ENCODE measurements around the gene SDR9C7.
"Not testable (repeated sequence)": the region's sequence is repeated elsewhere in the genome, so short reads cannot be mapped to it uniquely, and the experiment has no call there.

The SDR9C7 gene

DNA sequence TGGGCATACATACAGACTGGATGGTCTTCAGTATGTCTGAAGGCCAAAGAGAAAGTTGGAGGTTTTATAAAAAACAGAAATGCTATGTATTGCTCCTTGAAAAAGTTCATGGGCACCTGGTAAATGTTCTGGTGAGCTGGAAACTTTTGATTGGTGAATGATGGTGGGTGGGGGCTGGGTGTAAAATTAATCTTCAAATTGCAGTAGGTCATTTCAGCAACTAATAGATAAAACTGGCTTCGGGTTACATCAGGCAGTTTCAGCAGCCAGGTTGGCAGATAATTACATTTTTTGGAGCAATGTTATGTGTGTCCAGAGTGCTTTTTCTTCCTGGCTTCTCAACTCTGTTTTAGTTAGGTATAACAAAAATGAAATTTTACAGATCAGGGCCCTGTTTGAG lies 35.3 kb downstream of the SDR9C7 start:
- DNase-seq (ENCODE audit: extremely low spot score): no peak
- TF ChIP-seq, protein P1, sequence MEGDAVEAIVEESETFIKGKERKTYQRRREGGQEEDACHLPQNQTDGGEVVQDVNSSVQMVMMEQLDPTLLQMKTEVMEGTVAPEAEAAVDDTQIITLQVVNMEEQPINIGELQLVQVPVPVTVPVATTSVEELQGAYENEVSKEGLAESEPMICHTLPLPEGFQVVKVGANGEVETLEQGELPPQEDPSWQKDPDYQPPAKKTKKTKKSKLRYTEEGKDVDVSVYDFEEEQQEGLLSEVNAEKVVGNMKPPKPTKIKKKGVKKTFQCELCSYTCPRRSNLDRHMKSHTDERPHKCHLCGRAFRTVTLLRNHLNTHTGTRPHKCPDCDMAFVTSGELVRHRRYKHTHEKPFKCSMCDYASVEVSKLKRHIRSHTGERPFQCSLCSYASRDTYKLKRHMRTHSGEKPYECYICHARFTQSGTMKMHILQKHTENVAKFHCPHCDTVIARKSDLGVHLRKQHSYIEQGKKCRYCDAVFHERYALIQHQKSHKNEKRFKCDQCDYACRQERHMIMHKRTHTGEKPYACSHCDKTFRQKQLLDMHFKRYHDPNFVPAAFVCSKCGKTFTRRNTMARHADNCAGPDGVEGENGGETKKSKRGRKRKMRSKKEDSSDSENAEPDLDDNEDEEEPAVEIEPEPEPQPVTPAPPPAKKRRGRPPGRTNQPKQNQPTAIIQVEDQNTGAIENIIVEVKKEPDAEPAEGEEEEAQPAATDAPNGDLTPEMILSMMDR (IDR thresholded peaks at IDR 0.05; ENCODE audit: control extremely low read depth, extremely low read depth, low read depth, missing control alignments): no peak
- ChIA-PET POLR2A (no interaction called here), CTCF (interaction anchor here (0.8 kb wide), 1 partner anchor 10 kb away, joined by 3 read pairs; no protein-coding TSS in a partner anchor)

GRCh38 chr12:56897844-56898361 lies 36.3 kb downstream of the SDR9C7 start:
- POLR2A ChIA-PET: no interaction called here
- CTCF ChIA-PET: no interaction called here
- TF ChIP-seq, protein P1 (IDR thresholded peaks at IDR 0.05; ENCODE audit: control extremely low read depth, extremely low read depth, low read depth, missing control alignments): no peak
- DNase-seq (ENCODE audit: extremely low spot score): no peak

- CTCF ChIA-PET: no interaction called here
- no peak for DNase-seq (ENCODE audit: extremely low spot score)
- POLR2A ChIA-PET: no interaction called here
- TF ChIP-seq, protein P1 (IDR thresholded peaks at IDR 0.05; ENCODE audit: control extremely low read depth, extremely low read depth, low read depth, missing control alignments): no peak
These were observed 38.1 kb downstream of the SDR9C7 start for GRCh38 chr12:56896082-56896481.

- TF ChIP-seq, protein P1 (IDR thresholded peaks at IDR 0.05; ENCODE audit: control extremely low read depth, extremely low read depth, low read depth, missing control alignments): no peak
- POLR2A ChIA-PET: no interaction called here
- DNase-seq (ENCODE audit: extremely low spot score): no peak
- CTCF ChIA-PET: no interaction called here
These were observed 39.4 kb downstream of the SDR9C7 start for GRCh38 chr12:56894698-56895368.

DNA sequence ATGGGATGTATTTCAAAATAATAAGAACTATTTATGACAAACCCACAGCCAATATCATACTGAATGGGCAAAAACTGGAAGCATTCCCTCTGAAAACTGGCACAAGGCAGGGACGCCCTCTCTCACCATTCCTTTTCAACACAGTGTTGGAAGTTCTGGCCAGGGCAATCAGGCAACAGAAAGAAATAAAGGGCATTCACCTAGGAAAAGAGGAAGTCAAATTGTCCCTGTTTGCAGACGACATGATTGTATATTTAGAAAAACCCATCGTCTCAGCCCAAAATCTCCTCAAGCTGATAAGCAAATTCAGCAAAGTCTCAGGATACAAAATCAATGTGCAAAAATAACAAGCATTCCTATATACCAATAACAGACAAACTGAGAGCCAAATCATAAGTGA lies 42.3 kb downstream of the SDR9C7 start:
- CTCF ChIA-PET; DNase-seq (ENCODE audit: extremely low spot score); POLR2A ChIA-PET: not testable (repeated sequence)

DNA sequence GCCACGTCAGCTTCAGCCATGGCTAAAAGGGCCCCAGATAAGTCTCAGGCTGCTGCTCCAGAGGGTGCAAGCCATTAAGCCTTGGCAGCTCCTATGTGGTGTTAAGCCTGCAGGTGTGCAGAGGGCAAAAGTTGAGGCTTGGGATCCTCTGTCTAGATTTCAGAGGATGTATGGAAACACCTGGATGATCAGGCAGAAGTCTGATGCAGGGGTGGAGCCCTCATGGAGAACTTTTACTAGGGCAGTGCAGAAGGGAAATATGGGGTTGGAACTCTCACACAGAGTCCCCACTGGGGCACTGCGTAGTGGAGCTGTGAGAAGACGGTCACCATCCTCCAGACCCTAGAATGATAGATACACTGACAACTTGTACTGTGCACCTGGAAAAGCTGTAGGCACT lies 47.9 kb downstream of the SDR9C7 start:
- ChIA-PET CTCF (no interaction called here), POLR2A (no interaction called here)
- TF ChIP-seq, protein P1 (IDR thresholded peaks at IDR 0.05; ENCODE audit: control extremely low read depth, extremely low read depth, low read depth, missing control alignments): no peak

DNA sequence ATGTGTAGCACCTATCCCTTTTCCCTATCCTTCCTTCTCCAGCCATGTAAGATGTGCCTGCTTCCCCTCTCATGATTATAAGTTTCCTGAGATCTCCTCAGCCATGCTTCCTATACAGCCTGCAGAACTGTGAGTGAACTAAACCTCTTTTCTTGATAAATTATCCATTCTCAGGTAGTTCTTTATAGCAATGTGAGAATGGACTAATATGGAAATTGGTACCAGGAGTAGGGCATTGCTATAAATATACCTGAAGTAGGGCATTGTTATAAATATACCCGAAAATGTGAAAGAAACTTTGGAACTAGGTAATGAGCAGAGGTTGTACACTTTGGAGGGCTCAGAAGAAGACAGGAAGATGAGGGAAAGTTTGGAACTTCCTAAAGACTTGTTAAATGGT lies 48.9 kb downstream of the SDR9C7 start:
- TF ChIP-seq, protein P1 (IDR thresholded peaks at IDR 0.05; ENCODE audit: control extremely low read depth, extremely low read depth, low read depth, missing control alignments): no peak
- CTCF ChIA-PET: no interaction called here

More for the DNA sequence above, 47.9 kb downstream of the SDR9C7 start:
- DNase-seq (ENCODE audit: extremely low spot score): no peak

More for the DNA sequence above, 48.9 kb downstream of the SDR9C7 start:
- POLR2A ChIA-PET: no interaction called here
- DNase-seq (ENCODE audit: extremely low spot score): no peak
